ENCODE results near the gene TAGLN2.

- TF ChIP-seq CTCF (IDR thresholded peaks at IDR 0.05) (no peak), POLR2A (IDR thresholded peaks at IDR 0.05) (no peak)
These were observed 4.9 kb upstream of the TAGLN2 start for GRCh38 chr1:159930216-159930615.
